Fibroblast of villous mesenchyme (primary cell): ENCODE measurements around the gene ZNF277. TPM values are rescaled to one million over a fixed set of nuclear protein-coding genes. Genes with fewer than 3 reads are reported as not detected.

ENCODE experiments used
- DNase-seq: peaks from one replicate; pipeline ENCODE4 v3.0.0-alpha.2; 2010; ENCODE audit warnings: low read depth
- H3K4me3 ChIP-seq: 2 replicates; pipeline ENCODE4 v1.5.1; 2011; ENCODE audit warnings: low read depth, mild to moderate bottlenecking, low read length
- total RNA-seq: library from RNA; depleted of rRNA; stranded (reverse); fragments of >200 nt; gene quantifications from 2 replicates; pipeline ENCODE4 v1.2.3, GENCODE V29; 2012
- TF ChIP-seq, protein P1 (sequence below): IDR thresholded peaks from 2 replicates; pipeline ENCODE4 v1.5.1; 2012; ENCODE audit warnings: low read depth, mild to moderate bottlenecking, low read length; ENCODE audit not compliant: insufficient read depth

ZNF277 gene
- total RNA-seq, 1 donor = 29.8 TPM

DNA sequence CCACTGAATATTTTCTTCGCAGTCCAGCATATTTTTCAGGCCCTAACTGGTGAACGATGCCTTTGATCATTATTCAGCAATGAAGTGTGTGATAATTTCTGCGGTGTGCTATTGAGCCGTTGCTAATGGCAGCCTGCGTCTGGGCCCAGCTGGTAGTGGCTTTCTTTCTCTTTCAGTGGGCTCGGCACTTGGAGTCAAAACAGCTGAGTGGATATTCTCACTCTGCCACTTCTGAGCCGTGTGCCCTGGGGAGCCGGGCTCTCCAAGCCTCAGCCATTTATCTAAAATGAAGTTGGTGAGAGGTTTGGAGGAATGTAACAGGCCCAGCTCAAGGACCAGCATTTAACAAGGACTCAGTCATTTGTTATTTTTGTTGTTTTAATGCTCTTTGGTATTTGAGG, 156.2 kb downstream of the ZNF277 start:
- TF ChIP-seq, protein P1, sequence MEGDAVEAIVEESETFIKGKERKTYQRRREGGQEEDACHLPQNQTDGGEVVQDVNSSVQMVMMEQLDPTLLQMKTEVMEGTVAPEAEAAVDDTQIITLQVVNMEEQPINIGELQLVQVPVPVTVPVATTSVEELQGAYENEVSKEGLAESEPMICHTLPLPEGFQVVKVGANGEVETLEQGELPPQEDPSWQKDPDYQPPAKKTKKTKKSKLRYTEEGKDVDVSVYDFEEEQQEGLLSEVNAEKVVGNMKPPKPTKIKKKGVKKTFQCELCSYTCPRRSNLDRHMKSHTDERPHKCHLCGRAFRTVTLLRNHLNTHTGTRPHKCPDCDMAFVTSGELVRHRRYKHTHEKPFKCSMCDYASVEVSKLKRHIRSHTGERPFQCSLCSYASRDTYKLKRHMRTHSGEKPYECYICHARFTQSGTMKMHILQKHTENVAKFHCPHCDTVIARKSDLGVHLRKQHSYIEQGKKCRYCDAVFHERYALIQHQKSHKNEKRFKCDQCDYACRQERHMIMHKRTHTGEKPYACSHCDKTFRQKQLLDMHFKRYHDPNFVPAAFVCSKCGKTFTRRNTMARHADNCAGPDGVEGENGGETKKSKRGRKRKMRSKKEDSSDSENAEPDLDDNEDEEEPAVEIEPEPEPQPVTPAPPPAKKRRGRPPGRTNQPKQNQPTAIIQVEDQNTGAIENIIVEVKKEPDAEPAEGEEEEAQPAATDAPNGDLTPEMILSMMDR = no peak
- DNase-seq = no peak
- no peak overlapping the region for H3K4me3 ChIP-seq

DNA sequence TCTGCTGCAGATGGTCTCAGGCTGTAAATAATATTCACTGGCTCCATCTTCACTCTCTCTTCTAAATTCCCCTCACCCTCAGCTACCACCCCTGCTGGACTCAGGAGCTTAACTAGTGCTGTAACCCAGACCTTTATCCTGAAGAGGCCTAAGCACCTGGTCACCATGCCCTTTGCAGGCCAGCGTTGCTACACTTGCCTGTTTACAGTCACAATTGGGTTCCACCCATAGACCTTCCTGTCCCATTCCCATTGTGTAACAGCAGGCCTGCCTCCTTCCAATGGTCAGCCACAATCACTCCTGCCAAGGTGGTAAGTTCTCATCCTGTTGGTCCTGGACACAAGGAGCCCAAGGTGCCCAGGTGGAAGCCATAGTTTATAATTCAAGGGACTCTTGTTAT, 157.9 kb downstream of the ZNF277 start:
- DNase-seq = no peak
- TF ChIP-seq, protein P1 = no peak

DNA sequence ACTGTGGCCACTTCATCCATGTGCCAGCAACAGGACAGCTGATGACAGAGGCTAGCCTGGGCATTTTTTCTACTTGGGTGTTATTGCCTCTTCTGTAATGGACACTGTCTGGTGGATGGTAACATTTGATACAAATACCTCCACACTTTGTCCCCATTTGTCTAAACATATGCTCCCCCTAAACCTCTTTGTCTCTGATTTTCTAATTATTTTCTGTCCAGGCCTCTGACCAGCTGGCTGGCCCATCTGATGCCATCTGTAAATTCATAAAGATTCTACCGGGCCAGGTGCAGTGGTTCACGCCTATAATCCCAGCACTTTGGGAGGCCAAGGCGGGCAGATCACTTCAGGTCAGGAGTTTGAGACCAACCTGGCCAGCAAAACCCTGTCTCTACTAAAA, 159.1 kb downstream of the ZNF277 start:
- TF ChIP-seq, protein P1 = no peak
- H3K4me3 ChIP-seq = no peak overlapping the region

More for the DNA sequence above, 157.9 kb downstream of the ZNF277 start:
- H3K4me3 ChIP-seq = no peak overlapping the region

DNA sequence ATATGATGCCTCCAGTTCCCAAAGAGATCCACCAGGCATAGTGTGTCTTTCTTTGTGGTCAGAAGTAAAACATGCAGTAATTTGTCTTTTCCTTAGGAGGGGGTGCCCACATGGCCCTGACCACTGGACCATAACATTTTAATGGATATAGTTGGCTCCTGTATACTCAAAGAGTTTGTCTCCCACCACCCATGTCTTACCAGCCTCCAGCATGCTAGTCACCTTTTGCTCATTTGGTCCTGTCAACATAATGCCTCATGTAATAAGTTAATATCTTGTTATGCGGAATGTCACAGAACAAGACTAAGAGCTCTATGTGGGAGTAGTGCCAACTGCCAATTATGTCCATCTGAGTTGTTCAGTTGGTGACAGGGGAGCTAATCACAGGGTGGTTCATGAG, 160.4 kb downstream of the ZNF277 start:
- TF ChIP-seq, protein P1 = no peak
- H3K4me3 ChIP-seq = no peak overlapping the region
- DNase-seq = no peak

More for the DNA sequence above, 159.1 kb downstream of the ZNF277 start:
- DNase-seq = no peak

DNA sequence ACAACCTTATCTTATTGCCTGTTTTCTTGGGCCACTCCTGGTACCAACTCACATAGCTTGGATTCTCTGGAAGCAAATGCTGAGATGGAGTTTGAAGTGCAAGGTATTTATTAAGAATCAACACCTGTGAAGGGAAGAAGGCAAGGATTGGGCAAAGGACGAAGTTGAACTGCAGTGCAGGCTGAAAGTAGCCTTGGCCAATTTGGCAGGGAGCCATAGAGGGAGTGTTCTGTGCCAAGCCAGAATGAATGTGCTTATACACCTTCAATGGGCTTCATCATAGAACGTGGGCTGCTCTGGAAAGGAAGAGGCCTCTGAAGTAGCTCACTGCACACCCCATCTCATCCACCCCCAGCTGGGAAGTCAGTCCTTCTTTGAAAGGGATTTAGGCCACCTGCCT, 163.9 kb downstream of the ZNF277 start:
- DNase-seq = no peak
- TF ChIP-seq, protein P1 = no peak
- H3K4me3 ChIP-seq = no peak overlapping the region

DNA sequence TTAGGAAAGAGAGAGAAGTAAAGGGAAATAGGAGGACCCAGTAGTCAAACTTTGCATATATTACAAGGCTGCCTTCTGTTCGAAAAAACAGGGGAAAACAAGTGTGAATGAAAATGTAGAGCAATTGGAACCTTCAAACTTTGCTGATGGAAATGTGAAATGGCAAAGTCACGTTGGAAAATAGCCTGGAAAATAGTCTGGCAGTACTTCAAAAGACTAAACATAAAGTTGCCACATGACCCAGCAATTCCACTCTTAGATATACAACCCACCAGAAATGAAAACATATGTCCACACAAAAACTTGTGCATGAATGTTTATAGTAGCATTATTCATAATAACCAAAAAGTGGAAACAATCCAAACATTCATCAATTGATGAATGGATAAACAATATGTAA, 165.2 kb downstream of the ZNF277 start:
- no peak for DNase-seq
- no peak overlapping the region for H3K4me3 ChIP-seq
- TF ChIP-seq, protein P1 = no peak

DNA sequence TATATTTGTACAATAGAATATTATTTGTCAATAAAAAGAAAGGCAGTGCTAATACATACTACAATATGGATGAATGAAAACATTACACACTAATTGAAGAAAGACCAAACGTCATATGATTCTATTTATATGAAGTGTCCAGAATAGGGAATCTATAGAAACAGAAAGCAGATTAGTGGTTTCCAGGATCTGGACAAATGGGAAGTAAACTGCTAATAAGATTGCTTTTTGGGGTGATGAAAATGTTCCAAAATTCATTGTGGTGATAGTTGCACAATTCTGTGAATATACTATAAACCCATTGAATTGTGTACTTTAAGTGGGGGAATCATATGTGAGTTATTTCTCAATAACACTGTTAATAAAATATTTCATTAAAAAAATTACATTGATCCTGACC, 165.6 kb downstream of the ZNF277 start:
- H3K4me3 ChIP-seq = no peak overlapping the region
- TF ChIP-seq, protein P1 = no peak
- DNase-seq = no peak
